Upper lobe of right lung (tissue), 1 donor: ENCODE data around the gene AKAP8L. TPM values are rescaled to one million over a fixed set of nuclear protein-coding genes. Genes with fewer than 3 reads are reported as not detected.
"Not testable (repeated sequence)": the region's sequence is repeated elsewhere in the genome, so short reads cannot be mapped to it uniquely, and the experiment has no call there.

ENCODE experiments used
- ATAC-seq: fragments of 200-7000 bp; cut with Tn5 transposase; one replicate; pipeline ENCODE4 v1.9.1; 2020; ENCODE audit warnings: mild to moderate bottlenecking, moderate library complexity
- DNase-seq: peaks from one replicate; pipeline ENCODE4 v3.0.0-alpha.2; 2020
- H3K27ac ChIP-seq: fragments of 200-600 bp; one replicate; pipeline ENCODE4 v1.8.0; 2022
- H3K27me3 ChIP-seq: fragments of 200-600 bp; one replicate; pipeline ENCODE4 v1.8.0; 2022; ENCODE audit warnings: mild to moderate bottlenecking
- H3K36me3 ChIP-seq: fragments of 200-600 bp; one replicate; pipeline ENCODE4 v1.8.0; 2022
- H3K4me1 ChIP-seq: fragments of 200-600 bp; one replicate; pipeline ENCODE4 v1.8.0; 2022
- H3K4me3 ChIP-seq: fragments of 200-600 bp; one replicate; pipeline ENCODE4 v1.8.0; 2022; ENCODE audit warnings: mild to moderate bottlenecking
- H3K9me3 ChIP-seq: fragments of 200-600 bp; one replicate; pipeline ENCODE4 v1.8.0; 2022
- intact Hi-C: fragments of 100-400 bp; cut with DNase I; formaldehyde crosslinking; loops from one replicate; pipeline ENCODE4 v1.11.0; 2022
- total RNA-seq: library from RNA; stranded (reverse); fragmentation: NEBNext Ultra II Directional; extraction: Animal tissue kit (Norgen Biotek cat#: 25700); gene quantifications from one replicate; pipeline ENCODE4 v1.2.1, GENCODE V29; 2021
- TF ChIP-seq, protein P1 (sequence below): fragments of 200-600 bp; IDR thresholded peaks from one replicate; pipeline ENCODE4 v1.8.0; 2022; ENCODE audit warnings: antibody characterized with exemption
- donor health status: DM: no; HTN: yes; CAD: no; lungs with severe emphysema.

AKAP8L gene
- total RNA-seq, 1 donor from 2014 or later, result 95.5 TPM

DNA sequence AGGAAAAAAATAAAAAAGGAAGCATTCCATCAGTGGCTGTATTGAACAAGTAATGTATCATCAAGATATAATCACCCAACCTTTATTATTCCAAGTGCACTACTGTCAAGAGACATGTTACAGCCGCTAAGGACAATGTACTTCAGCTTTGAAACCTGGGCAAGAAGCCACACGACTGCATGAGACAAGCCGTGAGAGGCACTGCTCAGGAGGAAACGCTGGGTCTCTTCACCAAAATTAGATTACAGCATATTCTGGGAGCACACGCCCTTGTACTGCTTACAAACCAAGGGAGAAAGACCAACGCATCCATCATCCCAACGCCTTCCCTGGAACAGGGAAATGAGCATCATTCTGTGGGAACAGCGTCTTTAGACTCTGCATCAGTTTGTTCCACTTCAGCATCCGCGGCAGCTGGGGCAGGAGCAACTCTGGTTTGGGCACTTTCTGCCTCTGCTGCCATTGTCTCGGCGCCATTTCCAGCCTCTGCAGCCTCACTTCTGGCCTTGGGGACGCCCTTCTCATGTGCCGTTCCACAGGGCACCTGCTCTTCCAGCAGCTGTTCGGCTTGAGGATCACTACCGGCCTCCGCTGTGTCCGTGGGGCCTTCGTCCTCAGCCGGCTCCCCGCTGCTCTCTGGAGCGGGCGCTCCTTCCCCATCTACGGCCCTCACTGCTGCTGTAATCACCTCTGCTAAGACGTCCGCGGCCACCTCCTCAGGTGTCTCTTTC lies 64.1 kb downstream of the AKAP8L start:
- intact Hi-C loops, result no loop called here
- no peak for DNase-seq
- Histone ChIP-seq H3K27ac (no peak overlapping the region), H3K4me3 (no peak overlapping the region), H3K9me3 (no peaks in the 10 kb centered on the region), H3K4me1 (no peaks in the 10 kb centered on the region), H3K36me3 (peaks cover 65% of the 10 kb centered on the region), H3K27me3 (no peaks in the 10 kb centered on the region)
- TF ChIP-seq, protein P1, sequence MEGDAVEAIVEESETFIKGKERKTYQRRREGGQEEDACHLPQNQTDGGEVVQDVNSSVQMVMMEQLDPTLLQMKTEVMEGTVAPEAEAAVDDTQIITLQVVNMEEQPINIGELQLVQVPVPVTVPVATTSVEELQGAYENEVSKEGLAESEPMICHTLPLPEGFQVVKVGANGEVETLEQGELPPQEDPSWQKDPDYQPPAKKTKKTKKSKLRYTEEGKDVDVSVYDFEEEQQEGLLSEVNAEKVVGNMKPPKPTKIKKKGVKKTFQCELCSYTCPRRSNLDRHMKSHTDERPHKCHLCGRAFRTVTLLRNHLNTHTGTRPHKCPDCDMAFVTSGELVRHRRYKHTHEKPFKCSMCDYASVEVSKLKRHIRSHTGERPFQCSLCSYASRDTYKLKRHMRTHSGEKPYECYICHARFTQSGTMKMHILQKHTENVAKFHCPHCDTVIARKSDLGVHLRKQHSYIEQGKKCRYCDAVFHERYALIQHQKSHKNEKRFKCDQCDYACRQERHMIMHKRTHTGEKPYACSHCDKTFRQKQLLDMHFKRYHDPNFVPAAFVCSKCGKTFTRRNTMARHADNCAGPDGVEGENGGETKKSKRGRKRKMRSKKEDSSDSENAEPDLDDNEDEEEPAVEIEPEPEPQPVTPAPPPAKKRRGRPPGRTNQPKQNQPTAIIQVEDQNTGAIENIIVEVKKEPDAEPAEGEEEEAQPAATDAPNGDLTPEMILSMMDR, result no peak
- no peak for ATAC-seq

DNA sequence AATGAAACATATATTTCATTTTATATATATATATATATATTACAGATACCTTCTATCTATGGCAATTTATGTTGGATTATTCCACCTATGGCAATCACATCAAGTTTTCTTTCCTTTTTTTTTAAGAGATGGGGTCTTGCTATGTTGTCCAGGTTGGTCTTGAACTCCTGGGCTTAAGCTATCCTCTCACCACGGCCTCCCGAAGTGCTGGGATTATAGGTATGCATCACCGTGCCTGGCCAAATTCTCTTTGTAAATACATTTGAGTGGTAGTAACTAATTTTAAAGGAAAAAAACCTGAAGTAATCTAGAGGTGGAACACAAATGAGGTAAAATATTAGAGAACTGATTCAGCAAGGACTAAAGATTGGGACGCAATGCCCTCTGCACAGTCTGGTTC lies 64.9 kb downstream of the AKAP8L start:
- Histone ChIP-seq H3K4me3 (no peak overlapping the region), H3K27ac (no peak overlapping the region), H3K9me3 (no peaks in the 10 kb centered on the region), H3K27me3 (no peaks in the 10 kb centered on the region), H3K36me3 (peaks cover 58% of the 10 kb centered on the region), H3K4me1 (no peaks in the 10 kb centered on the region)
- DNase-seq (no peak), ATAC-seq (no peak)
- TF ChIP-seq, protein P1, result no peak
- intact Hi-C loops, result no loop called here

GRCh38 chr19:15352535-15352934 lies 66.3 kb downstream of the AKAP8L start:
- ATAC-seq, H3K27ac ChIP-seq, DNase-seq, H3K9me3 ChIP-seq, H3K4me1 ChIP-seq, H3K4me3 ChIP-seq, intact Hi-C loops, H3K27me3 ChIP-seq: not testable (repeated sequence)
- H3K36me3 ChIP-seq, result peaks cover 44% of the 10 kb centered on the region

DNA sequence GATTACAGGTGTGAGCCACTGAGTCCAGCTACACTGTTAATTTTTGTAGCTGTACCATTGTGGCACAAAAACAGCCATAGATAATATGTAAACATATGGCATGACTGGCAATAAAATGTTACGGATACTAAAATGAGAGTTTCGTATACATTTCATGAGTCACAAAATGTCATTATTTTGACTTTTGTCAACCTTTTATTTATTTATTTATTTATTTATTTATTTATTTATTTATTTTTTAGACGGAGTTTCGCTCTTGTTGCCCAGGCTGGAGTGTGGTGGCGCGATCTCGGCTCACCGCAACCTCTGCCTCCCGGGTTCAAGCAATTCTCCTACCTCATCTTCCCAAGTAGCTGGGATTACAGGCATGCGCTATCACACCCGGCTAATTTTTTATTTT lies 77.5 kb downstream of the AKAP8L start:
- intact Hi-C loops, H3K27ac ChIP-seq, ATAC-seq, DNase-seq, H3K27me3 ChIP-seq, H3K4me1 ChIP-seq, H3K4me3 ChIP-seq, H3K9me3 ChIP-seq: not testable (repeated sequence)
- peaks cover 12% of the 10 kb centered on the region for H3K36me3 ChIP-seq

DNA sequence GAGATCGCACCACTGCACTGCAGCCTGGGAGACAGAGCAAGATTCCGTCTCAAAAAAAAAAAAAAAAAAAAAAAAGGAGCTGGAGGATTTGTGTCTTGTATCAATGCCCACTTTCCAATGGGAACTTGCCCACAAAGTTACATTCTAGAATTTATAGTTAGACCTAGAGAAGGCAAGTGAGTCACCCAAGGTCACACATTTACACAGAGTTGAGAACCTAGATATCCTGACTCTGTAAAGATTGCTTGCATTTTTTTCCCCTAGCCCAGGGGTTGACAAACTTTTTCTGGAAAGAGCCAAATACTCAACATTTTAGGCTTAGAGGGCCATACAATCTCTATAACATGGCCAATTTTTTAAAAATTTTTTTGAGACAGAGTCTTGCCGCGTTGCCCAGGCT lies 78.7 kb downstream of the AKAP8L start:
- no peak for DNase-seq
- TF ChIP-seq, protein P1, result no peak
- intact Hi-C loops, result no loop called here

DNA sequence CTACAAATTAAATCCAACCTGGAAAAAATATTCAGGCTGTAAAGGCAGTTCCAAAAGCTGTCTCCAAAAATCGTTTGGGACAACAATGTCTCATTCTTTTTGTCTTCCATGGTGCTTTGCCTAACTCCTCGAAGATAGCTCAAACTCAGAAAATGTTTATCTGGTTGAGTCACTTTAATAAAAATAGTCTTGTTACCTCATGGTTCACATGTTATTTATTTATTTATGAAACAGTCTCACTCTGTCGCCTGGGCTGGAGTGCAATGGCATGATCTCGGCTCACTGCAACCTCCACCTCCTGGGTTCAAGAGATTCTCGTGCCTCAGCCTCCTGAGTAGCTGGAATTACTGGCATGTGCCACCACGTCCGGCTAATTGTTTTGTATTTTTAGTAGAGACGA lies 81.6 kb downstream of the AKAP8L start:
- no peak for DNase-seq
- intact Hi-C loops, result no loop called here
- Histone ChIP-seq H3K4me1 (peaks cover 17% of the 10 kb centered on the region), H3K9me3 (no peaks in the 10 kb centered on the region), H3K27me3 (no peaks in the 10 kb centered on the region), H3K4me3 (no peak overlapping the region), H3K27ac (no peak overlapping the region), H3K36me3 (no peaks in the 10 kb centered on the region)
- ATAC-seq, result no peak
- TF ChIP-seq, protein P1, result no peak

More for the DNA sequence above, 78.7 kb downstream of the AKAP8L start:
- Histone ChIP-seq H3K4me3 (no peak overlapping the region), H3K36me3 (peaks cover 6% of the 10 kb centered on the region), H3K4me1 (no peaks in the 10 kb centered on the region), H3K9me3 (no peaks in the 10 kb centered on the region), H3K27ac (no peak overlapping the region), H3K27me3 (no peaks in the 10 kb centered on the region)
- ATAC-seq, result no peak

DNA sequence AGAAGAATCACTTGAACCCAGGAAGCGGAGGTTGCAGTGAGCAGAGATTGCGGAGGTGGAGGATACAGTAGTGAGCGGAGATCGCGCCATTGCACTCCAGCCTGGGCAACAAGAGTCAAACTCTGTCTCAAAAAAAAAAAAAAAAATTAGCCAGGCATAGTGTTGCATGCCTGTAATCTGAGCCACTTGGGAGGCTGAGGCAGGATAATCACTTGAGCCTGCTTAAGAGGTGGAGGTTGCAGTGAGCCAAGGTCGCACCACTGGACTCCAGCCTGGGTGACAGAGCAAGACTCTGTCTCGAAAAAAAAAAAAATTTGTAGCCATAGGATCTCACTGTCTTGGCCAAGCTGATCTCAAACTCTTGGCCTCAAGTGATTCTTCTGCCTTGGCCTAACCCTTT lies 82.8 kb downstream of the AKAP8L start:
- H3K9me3 ChIP-seq, intact Hi-C loops, H3K4me3 ChIP-seq, H3K27ac ChIP-seq, DNase-seq, H3K27me3 ChIP-seq, H3K36me3 ChIP-seq, ATAC-seq: not testable (repeated sequence)
- H3K4me1 ChIP-seq, result peaks cover 17% of the 10 kb centered on the region
